ENCODE results near the gene CASP6.

CASP6 gene

DNA sequence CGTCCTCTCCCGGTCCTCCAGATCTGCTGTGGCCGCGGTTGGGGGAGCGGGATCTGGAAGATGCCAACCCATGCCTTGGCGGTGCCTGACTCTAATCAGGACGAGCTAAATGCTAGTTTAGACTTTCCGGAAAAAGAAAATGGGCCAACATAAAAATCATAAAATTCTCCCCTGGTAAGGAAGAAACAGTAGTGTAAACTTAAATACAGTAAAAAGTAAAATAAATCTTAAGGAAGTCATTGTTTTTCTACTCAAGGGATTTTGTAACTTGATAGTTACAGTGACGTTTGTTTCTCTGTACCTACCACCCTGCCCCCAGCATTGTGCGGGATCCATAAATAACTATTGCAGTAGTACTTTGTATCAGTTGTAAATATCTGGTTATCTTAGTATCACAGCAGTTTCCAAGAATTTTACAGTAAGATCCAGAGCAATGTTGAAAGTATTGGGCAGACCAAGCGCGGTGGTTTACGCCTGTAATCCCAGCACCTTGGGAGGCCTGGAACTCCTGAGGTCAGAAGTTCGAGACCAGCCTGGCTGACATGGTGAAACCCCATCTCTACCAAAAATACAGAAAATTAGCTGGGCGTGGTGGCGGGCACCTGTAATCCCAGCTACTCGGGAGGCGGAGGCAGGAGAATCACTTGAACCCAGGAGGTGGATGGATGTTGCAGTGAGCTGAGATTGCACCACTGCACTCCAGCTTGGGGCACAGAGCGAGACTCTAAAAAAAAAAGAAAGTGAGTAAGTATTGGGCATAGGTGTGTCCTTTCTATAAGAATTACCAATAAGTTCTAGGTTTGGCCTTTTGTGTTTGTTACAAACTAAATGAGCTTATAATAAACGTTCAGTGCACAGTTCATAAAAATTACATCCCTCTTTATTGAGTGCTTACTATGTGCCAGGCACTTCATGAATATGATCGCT lies 27.6 kb upstream of the CASP6 start:
- TF ChIP-seq, protein P1, sequence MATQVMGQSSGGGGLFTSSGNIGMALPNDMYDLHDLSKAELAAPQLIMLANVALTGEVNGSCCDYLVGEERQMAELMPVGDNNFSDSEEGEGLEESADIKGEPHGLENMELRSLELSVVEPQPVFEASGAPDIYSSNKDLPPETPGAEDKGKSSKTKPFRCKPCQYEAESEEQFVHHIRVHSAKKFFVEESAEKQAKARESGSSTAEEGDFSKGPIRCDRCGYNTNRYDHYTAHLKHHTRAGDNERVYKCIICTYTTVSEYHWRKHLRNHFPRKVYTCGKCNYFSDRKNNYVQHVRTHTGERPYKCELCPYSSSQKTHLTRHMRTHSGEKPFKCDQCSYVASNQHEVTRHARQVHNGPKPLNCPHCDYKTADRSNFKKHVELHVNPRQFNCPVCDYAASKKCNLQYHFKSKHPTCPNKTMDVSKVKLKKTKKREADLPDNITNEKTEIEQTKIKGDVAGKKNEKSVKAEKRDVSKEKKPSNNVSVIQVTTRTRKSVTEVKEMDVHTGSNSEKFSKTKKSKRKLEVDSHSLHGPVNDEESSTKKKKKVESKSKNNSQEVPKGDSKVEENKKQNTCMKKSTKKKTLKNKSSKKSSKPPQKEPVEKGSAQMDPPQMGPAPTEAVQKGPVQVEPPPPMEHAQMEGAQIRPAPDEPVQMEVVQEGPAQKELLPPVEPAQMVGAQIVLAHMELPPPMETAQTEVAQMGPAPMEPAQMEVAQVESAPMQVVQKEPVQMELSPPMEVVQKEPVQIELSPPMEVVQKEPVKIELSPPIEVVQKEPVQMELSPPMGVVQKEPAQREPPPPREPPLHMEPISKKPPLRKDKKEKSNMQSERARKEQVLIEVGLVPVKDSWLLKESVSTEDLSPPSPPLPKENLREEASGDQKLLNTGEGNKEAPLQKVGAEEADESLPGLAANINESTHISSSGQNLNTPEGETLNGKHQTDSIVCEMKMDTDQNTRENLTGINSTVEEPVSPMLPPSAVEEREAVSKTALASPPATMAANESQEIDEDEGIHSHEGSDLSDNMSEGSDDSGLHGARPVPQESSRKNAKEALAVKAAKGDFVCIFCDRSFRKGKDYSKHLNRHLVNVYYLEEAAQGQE (IDR thresholded peaks at IDR 0.05; ENCODE audit: insufficient read depth in 1 of 2, low read depth in 2 of 2, low read length in 2 of 2): no peak
- no peak for TF ChIP-seq SIN3A (IDR thresholded peaks at IDR 0.05; ENCODE audit: borderline replicate concordance, insufficient read depth, low read length)
- no peak for TF ChIP-seq TAF1 (IDR thresholded peaks at IDR 0.05; ENCODE audit: borderline replicate concordance, insufficient read depth, low read length)
- TF ChIP-seq FOXP2 (optimal IDR thresholded peaks at IDR 0.05; ENCODE audit: borderline replicate concordance, extremely low read depth, extremely low read length, insufficient read depth): no peak
- TF ChIP-seq POLR2AphosphoS5 (IDR thresholded peaks at IDR 0.05; ENCODE audit: low read depth, low read length): no peak

DNA sequence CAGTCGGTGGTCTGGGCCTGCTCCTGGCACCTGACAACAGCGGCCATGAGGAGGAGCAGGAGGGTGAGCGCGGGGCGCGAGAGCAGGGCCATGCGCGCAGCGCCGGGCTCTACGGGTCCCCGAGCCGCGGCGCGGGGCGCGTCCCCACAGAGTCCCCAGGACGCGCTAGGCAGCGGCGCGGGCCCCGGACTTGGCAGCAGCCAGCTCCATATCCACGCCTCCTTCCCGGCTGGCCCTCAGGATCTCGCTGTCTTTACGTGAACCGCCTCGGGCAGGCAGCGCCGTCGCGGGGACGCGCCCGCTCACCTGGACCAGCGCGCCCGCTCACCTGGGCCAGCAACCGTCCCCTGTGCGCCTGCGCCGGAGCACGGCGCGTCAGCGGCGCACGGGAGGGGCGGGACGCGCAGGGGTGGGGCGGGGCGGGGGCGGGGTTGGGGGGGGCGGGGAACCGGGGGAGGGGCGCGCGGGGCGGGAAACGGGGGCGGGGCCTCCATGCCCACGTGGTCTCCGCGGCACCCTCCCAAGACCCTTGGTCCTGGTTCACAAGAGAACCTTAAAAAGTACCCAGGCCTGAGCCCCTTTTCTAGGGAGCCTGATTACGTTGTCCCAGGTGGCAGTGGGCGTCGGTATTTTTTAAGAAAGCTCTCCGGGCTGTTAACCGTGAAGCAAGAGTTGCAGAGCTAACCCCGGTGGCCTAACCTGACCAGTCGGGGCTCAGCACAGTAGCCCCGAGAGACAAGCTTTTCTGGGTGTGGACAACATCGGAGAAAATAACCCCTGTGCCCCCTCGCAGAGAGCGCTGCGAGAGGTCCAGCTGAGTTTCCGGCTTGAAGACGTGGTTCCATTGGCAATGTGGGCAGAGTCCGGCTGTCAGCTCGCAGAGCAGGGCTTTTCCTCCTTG lies 26.7 kb upstream of the CASP6 start, which contains the start of gene PLA2G12A:
TSS of gene PLA2G12A (minus strand) at position 353 of the 901 bp plus-strand sequence. CDS start at position 92, 261 bp downstream.
- TF ChIP-seq TAF1 (IDR thresholded peaks at IDR 0.05; ENCODE audit: borderline replicate concordance, insufficient read depth, low read length) (no peak), POLR2AphosphoS5 (IDR thresholded peaks at IDR 0.05; ENCODE audit: low read depth, low read length) (peak; percentile 48; the same call in 1 of the 2 replicates), SIN3A (IDR thresholded peaks at IDR 0.05; ENCODE audit: borderline replicate concordance, insufficient read depth, low read length) (no peak), FOXP2 (optimal IDR thresholded peaks at IDR 0.05; ENCODE audit: borderline replicate concordance, extremely low read depth, extremely low read length, insufficient read depth) (peak; percentile 41)
- TF ChIP-seq, protein P1 (IDR thresholded peaks at IDR 0.05; ENCODE audit: insufficient read depth in 1 of 2, low read depth in 2 of 2, low read length in 2 of 2): no peak

DNA sequence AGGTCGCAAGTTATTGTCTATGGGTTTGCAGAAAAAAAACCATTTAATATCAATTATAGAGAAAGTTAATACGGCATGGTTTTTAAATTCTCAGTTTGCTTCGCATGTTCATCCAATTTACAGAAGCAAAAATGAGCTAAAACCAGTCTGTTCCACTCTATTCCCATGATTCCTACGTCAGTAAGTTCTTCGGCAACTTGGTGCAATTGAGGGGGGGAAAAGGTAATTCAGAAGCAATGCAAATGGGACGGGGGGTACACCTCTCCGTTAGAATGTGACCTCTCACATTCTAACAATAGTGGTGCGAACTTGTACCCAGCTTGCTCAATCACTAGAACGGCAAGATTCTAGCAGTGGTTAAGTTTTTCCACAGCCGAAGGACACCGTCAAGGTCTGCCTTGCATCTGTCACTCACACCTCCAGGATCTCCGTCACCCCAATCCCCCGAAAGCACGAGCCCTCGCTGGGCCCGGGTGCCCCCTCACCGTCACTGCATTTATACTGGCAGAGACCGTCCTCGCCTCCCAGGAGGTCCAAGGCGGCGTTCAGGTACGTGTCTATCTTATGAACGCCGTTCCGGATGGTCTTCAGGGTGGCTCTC lies 26.0 kb upstream of the CASP6 start:
- TF ChIP-seq POLR2AphosphoS5 (IDR thresholded peaks at IDR 0.05; ENCODE audit: low read depth, low read length) (no peak), TAF1 (IDR thresholded peaks at IDR 0.05; ENCODE audit: borderline replicate concordance, insufficient read depth, low read length) (no peak), FOXP2 (optimal IDR thresholded peaks at IDR 0.05; ENCODE audit: borderline replicate concordance, extremely low read depth, extremely low read length, insufficient read depth) (no peak), SIN3A (IDR thresholded peaks at IDR 0.05; ENCODE audit: borderline replicate concordance, insufficient read depth, low read length) (no peak)
- TF ChIP-seq, protein P1 (IDR thresholded peaks at IDR 0.05; ENCODE audit: insufficient read depth in 1 of 2, low read depth in 2 of 2, low read length in 2 of 2): no peak

DNA sequence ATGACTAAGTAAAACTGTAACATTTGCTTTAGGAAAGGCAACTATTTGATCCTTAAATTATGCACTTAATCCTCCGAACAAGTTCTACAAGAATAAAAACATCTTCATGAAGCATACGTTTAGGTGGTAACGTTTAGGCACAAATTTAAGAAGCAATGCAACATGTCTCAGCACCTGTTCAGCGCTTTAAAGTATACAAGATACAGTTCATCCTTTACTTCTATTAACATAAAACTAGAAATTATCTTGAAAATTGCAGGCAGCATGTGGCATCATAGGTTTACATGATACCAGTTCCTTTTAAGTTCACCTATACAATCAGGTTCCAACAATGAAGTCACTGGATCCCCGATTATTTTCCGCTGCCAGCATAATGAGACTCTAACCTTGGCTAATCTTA lies 25.1 kb upstream of the CASP6 start:
- TF ChIP-seq FOXP2 (optimal IDR thresholded peaks at IDR 0.05; ENCODE audit: borderline replicate concordance, extremely low read depth, extremely low read length, insufficient read depth): no peak
- TF ChIP-seq, protein P1 (IDR thresholded peaks at IDR 0.05; ENCODE audit: insufficient read depth in 1 of 2, low read depth in 2 of 2, low read length in 2 of 2): no peak
- no peak for TF ChIP-seq TAF1 (IDR thresholded peaks at IDR 0.05; ENCODE audit: borderline replicate concordance, insufficient read depth, low read length)

Measured in PFSK-1 (cell line).